HUES48 (cell line): Measurements from ENCODE around the gene IGSF8.

Experiments
- H3K27ac ChIP-seq: one replicate; pipeline ENCODE4 v1.7.0; 2013; ENCODE audit warnings: low read depth, low read length, inconsistent platforms
- H3K27me3 ChIP-seq: 2 replicates; pipeline ENCODE4 v1.6.1; 2013; ENCODE audit warnings: mild to moderate bottlenecking, low read length; ENCODE audit not compliant: control insufficient read depth, insufficient read depth
- H3K36me3 ChIP-seq: 2 replicates; pipeline ENCODE4 v1.6.1; 2013; ENCODE audit warnings: low read length; ENCODE audit not compliant: control insufficient read depth, insufficient read depth
- H3K4me1 ChIP-seq: 2 replicates; pipeline ENCODE4 v1.6.1; 2013; ENCODE audit warnings: mild to moderate bottlenecking, low read length; ENCODE audit not compliant: control insufficient read depth, insufficient read depth
- H3K4me3 ChIP-seq: 2 replicates; pipeline ENCODE4 v1.5.1; 2013; ENCODE audit warnings: mild to moderate bottlenecking, low read depth, low read length
- H3K9ac ChIP-seq: 2 replicates; pipeline ENCODE4 v1.6.1; 2013; ENCODE audit warnings: mild to moderate bottlenecking, low read depth, low read length, moderate library complexity
- H3K9me3 ChIP-seq: 2 replicates; pipeline ENCODE4 v1.6.1; 2013; ENCODE audit warnings: low read length; ENCODE audit not compliant: control insufficient read depth, insufficient read depth

IGSF8 gene

GRCh38 chr1:160094291-160094625, 4.2 kb downstream of the IGSF8 start:
- H3K4me3 ChIP-seq = no peak overlapping the region
- H3K4me1 ChIP-seq = peaks cover 32% of the 10 kb centered on the region
- peaks cover 49% of the 10 kb centered on the region for H3K36me3 ChIP-seq
- no peaks in the 10 kb centered on the region for H3K9me3 ChIP-seq
- no peak overlapping the region for H3K9ac ChIP-seq
- H3K27me3 ChIP-seq = no peaks in the 10 kb centered on the region
- H3K27ac ChIP-seq = no peak overlapping the region

GRCh38 chr1:160093624-160094290, 4.7 kb downstream of the IGSF8 start:
- Histone ChIP-seq H3K9me3 (no peaks in the 10 kb centered on the region), H3K27me3 (no peaks in the 10 kb centered on the region), H3K27ac (no peak overlapping the region), H3K9ac (no peak overlapping the region), H3K4me3 (no peak overlapping the region), H3K4me1 (peaks cover 30% of the 10 kb centered on the region), H3K36me3 (peaks cover 54% of the 10 kb centered on the region)

- H3K4me1 ChIP-seq = peaks cover 30% of the 10 kb centered on the region
- H3K27ac ChIP-seq = no peak overlapping the region
- H3K4me3 ChIP-seq = no peak overlapping the region
- no peaks in the 10 kb centered on the region for H3K9me3 ChIP-seq
- H3K36me3 ChIP-seq = peaks cover 54% of the 10 kb centered on the region
- H3K9ac ChIP-seq = no peak overlapping the region
- no peaks in the 10 kb centered on the region for H3K27me3 ChIP-seq
These were observed 5.4 kb downstream of the IGSF8 start for GRCh38 chr1:160093069-160093395.

- Histone ChIP-seq H3K4me3 (no peak overlapping the region), H3K27me3 (no peaks in the 10 kb centered on the region), H3K9ac (no peak overlapping the region), H3K9me3 (no peaks in the 10 kb centered on the region), H3K27ac (no peak overlapping the region), H3K4me1 (peaks cover 26% of the 10 kb centered on the region), H3K36me3 (peaks cover 54% of the 10 kb centered on the region)
These were observed 5.9 kb downstream of the IGSF8 start for GRCh38 chr1:160092366-160093068.

GRCh38 chr1:160091666-160092223, 6.7 kb downstream of the IGSF8 start:
- no peak overlapping the region for H3K27ac ChIP-seq
- H3K9me3 ChIP-seq = no peaks in the 10 kb centered on the region
- no peaks in the 10 kb centered on the region for H3K27me3 ChIP-seq
- peaks cover 54% of the 10 kb centered on the region for H3K36me3 ChIP-seq
- no peak overlapping the region for H3K9ac ChIP-seq
- H3K4me3 ChIP-seq = no peak overlapping the region
- H3K4me1 ChIP-seq = peaks cover 18% of the 10 kb centered on the region

GRCh38 chr1:160090760-160091159, 7.7 kb downstream of the IGSF8 start:
- Histone ChIP-seq H3K4me3 (no peak overlapping the region), H3K9ac (no peak overlapping the region), H3K27me3 (0 out of 2 replicates have a peak, but pooled peaks cover 4% of the 10 kb centered on the region), H3K27ac (no peak overlapping the region), H3K36me3 (peaks cover 54% of the 10 kb centered on the region), H3K9me3 (no peaks in the 10 kb centered on the region), H3K4me1 (peaks cover 8% of the 10 kb centered on the region)

GRCh38 chr1:160089883-160090282, 8.5 kb downstream of the IGSF8 start:
- Histone ChIP-seq H3K36me3 (peaks cover 49% of the 10 kb centered on the region), H3K27me3 (peaks cover 11% of the 10 kb centered on the region), H3K9me3 (no peaks in the 10 kb centered on the region), H3K4me1 (no peaks in the 10 kb centered on the region; the same call in 1 of the 2 replicates), H3K27ac (no peak overlapping the region), H3K4me3 (no peak overlapping the region), H3K9ac (no peak overlapping the region)

DNA sequence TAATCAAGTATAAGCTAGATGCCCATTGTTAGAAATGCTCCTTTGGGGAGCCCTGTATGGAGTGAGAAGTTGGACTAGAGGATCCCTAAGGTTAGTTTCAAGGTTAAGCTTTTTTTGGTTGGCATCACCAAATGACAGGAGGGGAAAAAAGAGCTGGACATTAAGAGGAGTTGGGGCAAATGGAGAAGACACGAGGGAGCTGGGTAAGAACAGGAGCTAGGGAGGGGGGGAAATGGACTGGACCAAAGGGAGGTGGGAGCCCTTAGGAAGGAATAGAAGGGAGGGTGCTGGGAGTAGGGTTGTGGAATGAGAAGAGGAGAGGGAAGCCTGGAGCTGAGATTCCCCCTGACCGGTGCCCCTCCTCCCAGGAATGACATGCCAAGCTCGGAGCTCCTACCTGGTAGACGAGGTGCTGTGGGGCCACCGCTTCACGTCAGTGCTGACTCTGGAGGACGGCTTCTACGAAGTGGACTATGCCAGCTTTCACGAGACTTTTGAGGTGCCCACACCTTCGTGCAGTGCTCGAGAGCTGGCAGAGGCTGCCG, 11.2 kb downstream of the IGSF8 start:
- peaks cover 24% of the 10 kb centered on the region for H3K36me3 ChIP-seq
- no peak overlapping the region for H3K9ac ChIP-seq
- H3K4me3 ChIP-seq = no peak overlapping the region
- no peak overlapping the region for H3K27ac ChIP-seq
- H3K27me3 ChIP-seq = peaks cover 34% of the 10 kb centered on the region
- no peaks in the 10 kb centered on the region; the same call in 1 of the 2 replicates for H3K4me1 ChIP-seq
- H3K9me3 ChIP-seq = no peaks in the 10 kb centered on the region

DNA sequence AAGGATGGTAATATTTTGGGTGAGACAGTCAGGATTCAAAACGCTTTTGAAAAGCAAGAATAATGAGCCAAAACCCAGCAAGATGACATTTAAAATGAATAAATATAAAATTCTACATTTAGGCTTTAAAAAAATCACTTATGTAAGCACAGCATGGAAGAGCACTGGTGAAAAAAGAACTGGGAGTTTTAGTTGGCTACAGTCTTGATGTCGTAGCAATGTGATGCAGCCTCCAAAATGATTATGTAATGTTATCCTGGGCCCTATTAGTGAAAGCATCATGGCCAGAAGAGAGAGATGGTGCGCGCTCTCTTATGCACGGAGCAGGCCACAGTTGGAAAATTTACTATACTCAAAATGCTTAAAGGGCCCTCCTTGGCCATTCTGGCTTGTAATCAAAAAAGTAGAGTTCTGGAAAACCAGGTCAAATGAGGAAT, 11.9 kb downstream of the IGSF8 start:
- Histone ChIP-seq H3K27ac (no peak overlapping the region), H3K4me3 (no peak overlapping the region), H3K9ac (no peak overlapping the region), H3K27me3 (peaks cover 41% of the 10 kb centered on the region), H3K36me3 (peaks cover 17% of the 10 kb centered on the region), H3K9me3 (no peaks in the 10 kb centered on the region), H3K4me1 (no peaks in the 10 kb centered on the region; the same call in 1 of the 2 replicates)

DNA sequence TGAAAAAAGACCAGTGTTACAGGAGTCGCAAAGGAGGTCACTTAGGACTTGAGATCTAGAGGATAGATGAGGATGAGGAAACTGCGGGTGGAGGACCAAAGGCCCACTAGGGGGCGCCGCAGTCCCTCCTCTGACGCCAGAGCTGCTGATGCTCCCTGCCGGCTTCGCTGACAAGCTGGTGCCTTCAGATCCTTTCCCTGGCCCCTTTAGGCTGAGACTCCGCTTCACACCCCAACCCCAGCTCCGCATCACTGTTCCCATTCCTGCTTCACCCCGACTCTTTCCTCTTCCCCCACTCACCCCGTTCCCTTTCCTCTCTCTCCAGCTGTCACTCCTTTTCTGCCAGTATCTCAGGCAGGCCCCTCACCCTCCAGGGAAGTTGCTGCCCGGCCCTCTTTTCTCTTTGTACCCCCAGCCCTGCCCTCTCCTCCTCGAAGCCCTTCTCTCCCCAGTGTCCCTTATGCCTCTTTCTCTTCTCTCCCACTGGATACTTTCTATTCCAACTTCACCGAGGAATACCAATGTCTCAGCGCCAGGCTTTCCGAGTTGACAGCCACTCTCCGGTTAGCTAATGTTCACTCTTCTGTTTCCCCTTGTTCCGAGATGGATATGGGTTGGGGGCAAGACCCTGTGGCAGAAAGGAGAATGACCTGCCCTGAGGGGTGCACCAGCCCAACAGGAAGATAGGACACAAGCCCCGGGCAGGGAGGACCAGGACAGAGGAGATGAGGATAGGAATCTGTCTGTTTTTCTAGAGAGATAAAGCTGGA, 12.5 kb downstream of the IGSF8 start:
- Histone ChIP-seq H3K4me3 (no peak overlapping the region), H3K4me1 (no peaks in the 10 kb centered on the region; the same call in 1 of the 2 replicates), H3K27ac (no peak overlapping the region), H3K9me3 (no peaks in the 10 kb centered on the region), H3K27me3 (peaks cover 47% of the 10 kb centered on the region), H3K9ac (no peak overlapping the region), H3K36me3 (peaks cover 11% of the 10 kb centered on the region)
